ENCODE measurements around the gene STAP1.

The STAP1 gene

DNA sequence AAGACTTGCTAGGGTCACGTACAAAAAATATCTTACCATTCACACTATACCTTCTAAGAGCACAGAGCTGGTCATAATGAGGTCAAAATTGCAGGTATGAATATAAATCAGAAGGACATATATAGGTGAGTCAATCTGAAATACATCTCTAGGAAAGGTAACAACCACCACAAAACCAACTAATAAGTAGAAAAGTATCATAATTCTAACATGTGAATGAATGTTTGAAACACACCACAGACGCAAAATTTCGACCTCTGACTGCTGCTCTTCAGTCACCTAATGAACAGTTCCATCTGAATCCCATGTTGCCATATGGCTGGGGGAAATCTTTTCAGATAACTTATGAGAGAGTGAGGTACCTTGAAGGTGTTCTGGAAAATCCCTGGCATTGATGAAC, 22.1 kb downstream of the STAP1 start:
- TF ChIP-seq, protein P1, sequence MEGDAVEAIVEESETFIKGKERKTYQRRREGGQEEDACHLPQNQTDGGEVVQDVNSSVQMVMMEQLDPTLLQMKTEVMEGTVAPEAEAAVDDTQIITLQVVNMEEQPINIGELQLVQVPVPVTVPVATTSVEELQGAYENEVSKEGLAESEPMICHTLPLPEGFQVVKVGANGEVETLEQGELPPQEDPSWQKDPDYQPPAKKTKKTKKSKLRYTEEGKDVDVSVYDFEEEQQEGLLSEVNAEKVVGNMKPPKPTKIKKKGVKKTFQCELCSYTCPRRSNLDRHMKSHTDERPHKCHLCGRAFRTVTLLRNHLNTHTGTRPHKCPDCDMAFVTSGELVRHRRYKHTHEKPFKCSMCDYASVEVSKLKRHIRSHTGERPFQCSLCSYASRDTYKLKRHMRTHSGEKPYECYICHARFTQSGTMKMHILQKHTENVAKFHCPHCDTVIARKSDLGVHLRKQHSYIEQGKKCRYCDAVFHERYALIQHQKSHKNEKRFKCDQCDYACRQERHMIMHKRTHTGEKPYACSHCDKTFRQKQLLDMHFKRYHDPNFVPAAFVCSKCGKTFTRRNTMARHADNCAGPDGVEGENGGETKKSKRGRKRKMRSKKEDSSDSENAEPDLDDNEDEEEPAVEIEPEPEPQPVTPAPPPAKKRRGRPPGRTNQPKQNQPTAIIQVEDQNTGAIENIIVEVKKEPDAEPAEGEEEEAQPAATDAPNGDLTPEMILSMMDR (IDR thresholded peaks at IDR 0.05; ENCODE audit: insufficient read depth, low read length, missing control alignments) = no peak
- no peak overlapping the region for H3K4me3 ChIP-seq (ENCODE audit: low read depth, low read length)
- no peak for DNase-seq (ENCODE audit: low read depth, low spot score)
- ChIA-PET CTCF (no interaction called here), POLR2A (no interaction called here)

- no peak for DNase-seq (ENCODE audit: low read depth, low spot score)
- H3K4me3 ChIP-seq (ENCODE audit: low read depth, low read length) = no peak overlapping the region
- CTCF ChIA-PET = no interaction called here
- POLR2A ChIA-PET = no interaction called here
- TF ChIP-seq, protein P1 (IDR thresholded peaks at IDR 0.05; ENCODE audit: insufficient read depth, low read length, missing control alignments) = no peak
Observed at GRCh38 chr4:67581208-67581857, 22.8 kb downstream of the STAP1 start.

DNA sequence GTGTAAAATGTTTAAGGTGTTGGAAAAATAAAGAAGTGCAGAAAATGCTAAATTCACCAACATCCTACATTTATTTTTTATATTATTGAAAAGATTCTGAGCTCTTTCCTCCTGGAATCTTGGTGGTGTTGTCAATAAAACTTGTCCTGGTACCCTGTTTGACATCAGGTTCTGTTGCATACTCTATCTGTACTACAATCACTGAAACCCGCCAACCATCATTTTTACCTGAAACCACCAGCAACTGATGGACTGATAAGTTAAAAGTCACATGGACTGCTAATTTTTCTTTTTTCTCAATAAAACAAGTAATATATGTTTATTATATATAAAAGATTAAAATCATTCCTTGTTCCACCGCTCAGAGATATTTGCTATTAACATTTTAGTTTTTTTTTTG, 23.4 kb downstream of the STAP1 start:
- TF ChIP-seq, protein P1 (IDR thresholded peaks at IDR 0.05; ENCODE audit: insufficient read depth, low read length, missing control alignments) = no peak
- ChIA-PET POLR2A (no interaction called here), CTCF (no interaction called here)
- DNase-seq (ENCODE audit: low read depth, low spot score) = no peak
- H3K4me3 ChIP-seq (ENCODE audit: low read depth, low read length) = no peak overlapping the region

GRCh38 chr4:67584496-67584895, 26.0 kb downstream of the STAP1 start:
- ChIA-PET POLR2A (no interaction called here), CTCF (interaction anchor here (0.6 kb wide), 1 partner anchor 34 kb away, joined by 3 read pairs; no protein-coding TSS in a partner anchor)
- no peak overlapping the region for H3K4me3 ChIP-seq (ENCODE audit: low read depth, low read length)
- TF ChIP-seq, protein P1 (IDR thresholded peaks at IDR 0.05; ENCODE audit: insufficient read depth, low read length, missing control alignments) = no peak
- no peak for DNase-seq (ENCODE audit: low read depth, low spot score)

GRCh38 chr4:67587156-67587555, 28.6 kb downstream of the STAP1 start:
- DNase-seq (ENCODE audit: low read depth, low spot score) = no peak
- TF ChIP-seq, protein P1 (IDR thresholded peaks at IDR 0.05; ENCODE audit: insufficient read depth, low read length, missing control alignments) = no peak
- H3K4me3 ChIP-seq (ENCODE audit: low read depth, low read length) = no peak overlapping the region
- ChIA-PET CTCF (no interaction called here), POLR2A (no interaction called here)

DNA sequence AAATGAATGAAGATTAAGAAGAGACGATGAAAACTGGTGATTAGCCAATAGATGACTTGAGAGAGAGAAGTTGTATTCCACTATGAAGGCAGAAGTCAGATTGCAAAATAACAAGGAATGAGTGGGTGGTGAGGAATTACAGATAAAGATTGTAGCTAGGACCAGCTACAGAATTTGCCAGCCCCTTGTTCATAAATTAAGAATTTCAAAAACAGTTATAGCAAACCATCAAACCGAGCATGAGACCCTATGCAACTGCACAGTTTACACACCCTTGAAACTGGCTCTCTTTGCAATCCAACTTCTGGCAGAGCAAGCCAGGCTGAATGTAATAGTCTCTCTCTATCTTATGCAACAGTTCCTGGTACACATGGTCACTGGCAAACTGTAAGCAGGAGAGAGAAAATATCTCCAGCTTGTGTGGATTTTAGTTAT, 35.2 kb downstream of the STAP1 start:
- DNase-seq (ENCODE audit: low read depth, low spot score) = no peak
- TF ChIP-seq, protein P1 (IDR thresholded peaks at IDR 0.05; ENCODE audit: insufficient read depth, low read length, missing control alignments) = no peak
- CTCF ChIA-PET = no interaction called here
- H3K4me3 ChIP-seq (ENCODE audit: low read depth, low read length) = no peak overlapping the region
- POLR2A ChIA-PET = no interaction called here
